CD14-positive monocyte (primary cell): ENCODE measurements around the gene BACE2. TPM values are rescaled to one million over a fixed set of nuclear protein-coding genes. Genes with fewer than 3 reads are reported as not detected.

Source experiments
- DNase-seq, 3 donors: peaks; one replicate each; pipeline ENCODE4 v3.0.0-alpha.2; 2011 to 2022
- H2AFZ ChIP-seq: 2 replicates; pipeline ENCODE4 v1.6.0; 2012; ENCODE audit warnings: mild to moderate bottlenecking, low read depth, low read length, inconsistent platforms; ENCODE audit not compliant: insufficient read depth, poor library complexity, severe bottlenecking
- H3K27ac ChIP-seq, 2 donors: 1 replicate in 1 of 2; 2 replicates in 1 of 2; pipeline ENCODE4 v1.5.1; 2012 to 2013; ENCODE audit warnings: low read length in 2 of 2, control low read depth in 1 of 2, inconsistent platforms in 1 of 2, low read depth in 1 of 2, mild to moderate bottlenecking in 1 of 2
- H3K27me3 ChIP-seq, 2 donors: one replicate each; pipeline versions ENCODE4 v1.6.0 to v1.6.1; 2011 to 2013; ENCODE audit warnings: low read length in 2 of 2; ENCODE audit not compliant: control insufficient read depth in 2 of 2, insufficient read depth in 2 of 2
- H3K36me3 ChIP-seq, 2 donors: replicated peaks in 1 of 2; 1 replicate in 1 of 2; 2 replicates in 1 of 2; pipeline versions ENCODE4 v1.5.1 to v1.6.1; 2012 to 2013; ENCODE audit warnings: low read length in 2 of 2, control low read depth in 1 of 2, inconsistent platforms in 1 of 2, mild to moderate bottlenecking in 1 of 2; ENCODE audit not compliant: insufficient read depth in 2 of 2, control insufficient read depth in 1 of 2
- H3K4me1 ChIP-seq, 2 donors: 1 replicate in 1 of 2; 2 replicates in 1 of 2; pipeline versions ENCODE4 v1.5.1 to v1.6.1; 2012 to 2013; ENCODE audit warnings: low read length in 2 of 2, control low read depth in 1 of 2, inconsistent platforms in 1 of 2, mild to moderate bottlenecking in 1 of 2, moderate library complexity in 1 of 2; ENCODE audit not compliant: insufficient read depth in 2 of 2, control insufficient read depth in 1 of 2
- H3K4me2 ChIP-seq: replicated peaks from 2 replicates; pipeline ENCODE3; 2012; ENCODE audit warnings: low read length, moderate library complexity, mild to moderate bottlenecking; ENCODE audit not compliant: poor library complexity, severe bottlenecking; ENCODE audit errors: extremely low read depth
- H3K4me3 ChIP-seq, 3 experiments: fragments of 200-600 bp in 1 of 3; sonication (generic) in 1 of 3; replicated peaks in 1 of 3; 1 replicate in 2 of 3; 2 replicates in 1 of 3; pipeline ENCODE4 v1.5.1; 2011 to 2013; ENCODE audit warnings: low read length in 3 of 3, mild to moderate bottlenecking in 3 of 3, control low read depth in 2 of 3, low read depth in 2 of 3, inconsistent platforms in 1 of 3, moderate library complexity in 1 of 3
- H3K79me2 ChIP-seq: 2 replicates; pipeline ENCODE4 v1.6.0; 2012; ENCODE audit warnings: mild to moderate bottlenecking, control low read depth, inconsistent platforms, low read length, moderate library complexity; ENCODE audit not compliant: insufficient read depth
- H3K9ac ChIP-seq: 2 replicates; pipeline ENCODE4 v1.6.0; 2017; ENCODE audit warnings: low read length, mild to moderate bottlenecking; ENCODE audit not compliant: insufficient read depth, poor library complexity, severe bottlenecking
- H3K9me3 ChIP-seq, 2 donors: replicated peaks in 1 of 2; 1 replicate in 1 of 2; 2 replicates in 1 of 2; pipeline versions ENCODE4 v1.5.1 to v1.6.1; 2012 to 2013; ENCODE audit warnings: low read length in 2 of 2, control low read depth in 1 of 2; ENCODE audit not compliant: control insufficient read depth in 1 of 2, insufficient read depth in 1 of 2
- H4K20me1 ChIP-seq: 2 replicates; pipeline ENCODE4 v1.6.0; 2012; ENCODE audit warnings: mild to moderate bottlenecking, low read length, control low read depth, moderate library complexity; ENCODE audit not compliant: insufficient read depth
- H3K27ac Mint-ChIP-seq, 7 donors: one replicate each; pipeline ENCODE4 v1.8.0; 2020; ENCODE audit warnings: mild to moderate bottlenecking in 7 of 7, mixed read lengths in 7 of 7, moderate library complexity in 6 of 7, inconsistent platforms in 2 of 7
- H3K27me3 Mint-ChIP-seq, 3 donors: one replicate each; pipeline ENCODE4 v1.8.0; 2021 to 2022; ENCODE audit warnings: low read depth in 3 of 3, mild to moderate bottlenecking in 3 of 3, mixed read lengths in 3 of 3, moderate library complexity in 3 of 3, inconsistent platforms in 1 of 3
- H3K36me3 Mint-ChIP-seq, 2 donors: one replicate each; pipeline ENCODE4 v1.8.0; 2020; ENCODE audit warnings: mixed read lengths in 2 of 2, inconsistent platforms in 1 of 2, mild to moderate bottlenecking in 1 of 2
- H3K4me1 Mint-ChIP-seq: one replicate; pipeline ENCODE4 v1.8.0; 2020; ENCODE audit warnings: mild to moderate bottlenecking, mixed read lengths
- H3K4me3 Mint-ChIP-seq, 2 donors: one replicate each; pipeline ENCODE4 v1.8.0; 2020; ENCODE audit warnings: mild to moderate bottlenecking in 2 of 2, mixed read lengths in 2 of 2, moderate library complexity in 1 of 2
- H3K9me3 Mint-ChIP-seq, 7 donors: one replicate each; pipeline ENCODE4 v1.8.0; 2020 to 2022; ENCODE audit warnings: mixed read lengths in 7 of 7, mild to moderate bottlenecking in 6 of 7, moderate library complexity in 6 of 7, inconsistent platforms in 2 of 7
- CTCF ChIP-seq: fragments of 200-600 bp; IDR thresholded peaks from one replicate; pipeline ENCODE4 v1.8.0; 2022; ENCODE audit warnings: antibody characterized with exemption, mild to moderate bottlenecking
- WGBS: methylation state at CpG from one replicate; pipeline ENCODE4 v1.1.5; 2013; ENCODE audit warnings: missing lambda C conversion rate; ENCODE audit not compliant: insufficient coverage; 5-methylcytosine and 5-hydroxymethylcytosine counted together
- intact Hi-C, 2 donors: fragments of 100-400 bp; cut with micrococcal nuclease; formaldehyde crosslinking; loops; one replicate each; pipeline versions ENCODE4 v1.15.0 to v1.15.1; 2023
- polyA plus RNA-seq, 3 donors: library from polyadenylated mRNA; depleted of rRNA in 1 of 3; unstranded in 2 of 3; stranded (reverse) in 1 of 3; fragments of 300-500 nt in 2 of 3; fragments of >200 nt in 1 of 3; fragmentation: Illumina TruSeq in 2 of 3; gene quantifications; 1 replicate in 2 of 3; 2 replicates in 1 of 3; pipeline ENCODE4 v1.2.3, GENCODE V29; 2012 to 2021

Gene BACE2
- polyA plus RNA-seq, 3 donors = 0.05 to 0.26 TPM; not detected in 1

GRCh38 chr21:41120997-41121396 is 47.0 kb upstream of the BACE2 start:
- Histone ChIP-seq H3K9me3 (no peaks in the 10 kb centered on the region), H3K9ac (no peak overlapping the region), H3K4me1 (no peaks in the 10 kb centered on the region), H2AFZ (no peak overlapping the region), H3K36me3 (no peaks in the 10 kb centered on the region), H3K4me2 (no peak overlapping the region), H3K27ac (no peak overlapping the region), H3K79me2 (no peaks in the 10 kb centered on the region), H3K27me3 (no peaks in the 10 kb centered on the region), H4K20me1 (no peaks in the 10 kb centered on the region), H3K4me3 (no peak overlapping the region)
- no peak for DNase-seq
- no peak for TF ChIP-seq CTCF
- no peaks in the 10 kb centered on the region for H3K4me1 Mint-ChIP-seq
- no peaks in the 10 kb centered on the region for H3K36me3 Mint-ChIP-seq
- H3K27me3 Mint-ChIP-seq = peaks cover 0 to 6% (median 3%) of the 10 kb centered on the region in 3 donors
- no peak overlapping the region for H3K27ac Mint-ChIP-seq
- no CpG with 5 or more reads among the region's 4 CpGs for WGBS
- intact Hi-C loops = no loop called here
- H3K9me3 Mint-ChIP-seq = no peaks in the 10 kb centered on the region
- no peak overlapping the region for H3K4me3 Mint-ChIP-seq

DNA sequence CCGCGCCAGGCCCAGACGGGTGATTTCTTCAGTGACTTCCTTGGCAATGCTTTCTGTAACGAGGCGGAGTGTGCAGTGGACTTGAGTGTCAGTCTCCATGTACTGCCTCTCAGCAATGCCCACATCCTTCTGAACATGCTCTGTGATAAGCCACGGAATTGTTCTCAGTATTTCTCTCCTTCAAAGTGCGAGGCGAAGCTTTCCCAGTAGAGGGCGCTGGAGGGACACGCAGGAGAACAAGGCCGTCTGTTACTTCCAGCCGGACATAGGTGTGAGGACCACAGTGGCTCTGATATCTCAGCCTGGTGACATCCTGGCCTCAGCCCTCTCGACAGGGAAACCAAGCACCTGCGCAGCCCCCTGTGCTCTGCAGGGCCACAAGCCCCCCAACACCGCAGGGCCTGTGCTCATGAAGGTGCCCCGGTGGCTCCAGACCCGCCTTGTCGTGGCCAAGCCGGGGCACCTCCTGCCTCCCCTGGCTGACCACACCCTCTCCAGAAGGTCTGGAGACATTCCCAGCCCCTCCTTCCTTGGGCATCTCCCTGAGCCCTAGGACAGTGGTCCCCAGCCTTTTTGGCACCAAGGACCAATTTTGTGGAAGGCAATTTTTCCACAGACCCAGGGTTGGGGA is 46.1 kb upstream of the BACE2 start:
- peak; percentile 3 to 26 (median 3) for DNase-seq
- Mint-ChIP-seq H3K36me3 (no peaks in the 10 kb centered on the region), H3K4me3 (no peak overlapping the region), H3K4me1 (no peaks in the 10 kb centered on the region), H3K27ac (no peak overlapping the region), H3K9me3 (no peaks in the 10 kb centered on the region), H3K27me3 (peaks cover 0 to 6% (median 3%) of the 10 kb centered on the region in 3 donors)
- no peaks in the 10 kb centered on the region for H3K27me3 ChIP-seq
- no peak overlapping the region for H3K27ac ChIP-seq
- no peak overlapping the region for H2AFZ ChIP-seq
- no peaks in the 10 kb centered on the region for H3K9me3 ChIP-seq
- H3K4me3 ChIP-seq = no peak overlapping the region
- H3K79me2 ChIP-seq = no peaks in the 10 kb centered on the region
- no peaks in the 10 kb centered on the region for H3K4me1 ChIP-seq
- H3K9ac ChIP-seq = no peak overlapping the region
- 46% methylated on average over 18 of the region's 19 CpGs for WGBS
- peak; percentile 72 for TF ChIP-seq CTCF
- H3K36me3 ChIP-seq = no peaks in the 10 kb centered on the region
- no peak overlapping the region for H3K4me2 ChIP-seq
- intact Hi-C loops = no loop called here
- H4K20me1 ChIP-seq = no peaks in the 10 kb centered on the region
